HG03520 (cell line): Measurements from ENCODE around the gene CLIC4.
"Not testable (repeated sequence)": the region's sequence is repeated elsewhere in the genome, so short reads cannot be mapped to it uniquely, and the experiment has no call there.

Source experiments
- ATAC-seq: cut with Tn5 transposase; IDR thresholded peaks from one replicate; pipeline ENCODE4 v1.9.1; 2021; ENCODE audit warnings: mild to moderate bottlenecking, moderate library complexity; ENCODE audit not compliant: unreplicated experiment

CLIC4 gene

GRCh38 chr1:24744911-24745710 is at the start of gene CLIC4:
CLIC4 (plus strand) TSS chr1:24745447; CDS start chr1:24745554, 107 bp downstream.
- peak; percentile 69 for ATAC-seq

- ATAC-seq = no peak
Observed at GRCh38 chr1:24696041-24696755, 49.0 kb upstream of the CLIC4 start.

- no peak for ATAC-seq
Observed at GRCh38 chr1:24696756-24697330, 48.4 kb upstream of the CLIC4 start.

GRCh38 chr1:24697453-24698001 is 47.7 kb upstream of the CLIC4 start:
- ATAC-seq = not testable (repeated sequence)

GRCh38 chr1:24698326-24698725 is 46.9 kb upstream of the CLIC4 start:
- not testable (repeated sequence) for ATAC-seq

GRCh38 chr1:24699628-24700027 is 45.6 kb upstream of the CLIC4 start:
- no peak for ATAC-seq

GRCh38 chr1:24702511-24703293 is 42.5 kb upstream of the CLIC4 start:
- no peak for ATAC-seq

GRCh38 chr1:24704411-24705259 is 40.6 kb upstream of the CLIC4 start:
- no peak for ATAC-seq

- ATAC-seq = no peak
Observed at GRCh38 chr1:24705260-24706073, 39.8 kb upstream of the CLIC4 start.

- ATAC-seq = not testable (repeated sequence)
Observed at GRCh38 chr1:24706074-24706389, 39.2 kb upstream of the CLIC4 start.

- ATAC-seq = no peak
Observed at GRCh38 chr1:24707687-24708086, 37.6 kb upstream of the CLIC4 start.

GRCh38 chr1:24708938-24709337 is 36.3 kb upstream of the CLIC4 start:
- ATAC-seq = no peak

- no peak for ATAC-seq
Observed at GRCh38 chr1:24709791-24710441, 35.3 kb upstream of the CLIC4 start.

GRCh38 chr1:24711329-24711728 is 33.9 kb upstream of the CLIC4 start:
- ATAC-seq = no peak

GRCh38 chr1:24713176-24713575 is 32.1 kb upstream of the CLIC4 start:
- no peak for ATAC-seq

GRCh38 chr1:24713736-24714135 is 31.5 kb upstream of the CLIC4 start:
- ATAC-seq = no peak

- no peak for ATAC-seq
Observed at GRCh38 chr1:24714859-24715520, 30.3 kb upstream of the CLIC4 start.

GRCh38 chr1:24715658-24716057 is 29.6 kb upstream of the CLIC4 start:
- no peak for ATAC-seq
